HG03280 (cell line): Measurements from ENCODE around the gene GRM2.

Source experiments
- ATAC-seq: cut with Tn5 transposase; IDR thresholded peaks from one replicate; pipeline ENCODE4 v1.9.1; 2021; ENCODE audit warnings: mild to moderate bottlenecking, moderate library complexity; ENCODE audit not compliant: unreplicated experiment

GRM2 gene

DNA sequence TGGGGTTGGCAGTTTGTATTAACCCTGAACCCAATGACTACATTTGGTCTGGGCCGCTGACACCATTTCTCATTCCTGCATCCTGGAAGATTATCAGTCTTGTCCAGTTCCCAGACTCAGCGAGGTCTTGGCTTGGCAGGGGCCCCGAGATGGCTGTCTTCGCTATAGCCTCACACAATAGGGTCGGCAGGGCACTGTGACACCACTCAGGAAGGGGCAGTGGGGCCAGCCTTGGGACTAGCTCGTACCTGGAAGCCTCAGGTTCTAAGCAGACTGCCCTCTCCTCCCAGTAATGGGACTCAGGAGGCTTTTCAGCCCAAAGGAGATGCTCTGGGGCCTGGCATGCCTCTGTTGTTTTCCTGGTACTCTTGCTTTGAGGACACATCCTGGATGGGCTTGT is 26.7 kb upstream of the GRM2 start:
- no peak for ATAC-seq

DNA sequence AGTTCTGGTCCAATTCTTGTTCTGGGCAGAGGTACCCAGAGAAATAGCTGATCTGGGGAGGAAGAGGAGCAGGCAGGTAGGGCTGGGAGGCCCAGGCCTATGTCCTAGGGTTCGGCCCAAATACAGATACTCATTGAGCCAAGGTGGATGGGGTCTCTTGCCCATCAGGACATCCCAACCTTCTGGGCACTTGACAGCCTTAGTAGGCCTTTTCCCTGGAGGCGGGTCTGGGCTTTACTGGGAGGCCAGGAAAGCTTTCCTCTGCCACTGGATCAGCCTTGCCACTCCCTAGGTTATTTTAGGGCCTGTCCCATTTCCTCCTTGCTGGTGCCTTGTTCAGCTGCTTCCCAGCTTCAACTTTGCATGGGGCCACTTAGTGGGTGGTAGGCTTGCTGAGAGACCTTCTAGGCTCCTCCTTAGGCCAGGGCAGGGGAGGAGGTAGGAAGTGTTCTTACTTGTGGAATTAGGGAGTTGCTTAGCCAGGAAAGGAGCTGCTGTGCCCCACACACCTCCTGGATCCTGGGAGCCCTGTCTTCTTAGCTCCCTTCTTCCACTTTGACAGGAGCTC is 26.1 kb upstream of the GRM2 start:
- no peak for ATAC-seq

GRCh38 chr3:51681453-51681852 is 25.4 kb upstream of the GRM2 start:
- ATAC-seq: peak; percentile 6

DNA sequence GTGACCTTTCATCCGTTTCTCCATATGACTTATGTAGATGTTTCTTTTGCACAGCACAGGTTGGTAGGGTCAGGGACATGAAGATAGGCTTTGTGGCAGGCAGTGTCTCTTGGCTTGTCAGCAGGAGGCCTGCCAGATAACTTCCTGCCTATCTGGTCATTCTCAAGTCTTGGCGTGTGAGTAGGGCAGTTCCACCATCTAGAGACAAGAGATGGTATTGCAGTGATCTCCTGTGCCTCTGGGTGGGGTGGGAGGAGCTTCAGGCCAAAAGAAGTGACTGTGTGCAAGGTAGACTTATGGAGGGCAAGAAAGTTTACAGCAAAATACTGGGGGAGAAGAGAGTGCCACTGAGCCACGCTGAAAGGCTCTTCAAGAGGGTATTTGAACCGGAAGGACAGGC is 24.8 kb upstream of the GRM2 start:
- ATAC-seq: peak; percentile 89

DNA sequence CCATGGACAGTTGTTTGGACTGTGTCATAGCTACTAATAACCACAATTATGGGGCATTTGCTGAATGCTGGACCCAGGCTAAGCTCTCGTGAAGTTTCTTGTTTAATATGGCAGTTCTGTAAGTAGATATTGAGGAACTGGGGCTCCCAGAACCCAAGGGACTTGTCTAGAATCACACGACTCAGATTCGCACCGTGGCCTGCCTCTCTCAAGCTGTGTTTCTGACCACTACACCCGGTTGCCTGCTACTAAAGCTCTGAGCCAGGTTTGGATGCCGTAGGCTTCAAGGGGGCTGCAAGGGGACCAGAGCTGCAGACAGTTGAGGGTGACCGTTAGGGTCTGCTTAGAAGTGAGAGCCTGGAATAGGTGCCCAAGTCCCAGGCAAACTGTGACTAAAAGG is 24.3 kb upstream of the GRM2 start:
- ATAC-seq: no peak

- ATAC-seq: no peak
Measured at GRCh38 chr3:51683566-51683965, 23.3 kb upstream of the GRM2 start.

GRCh38 chr3:51684971-51685751 is 21.7 kb upstream of the GRM2 start:
- no peak for ATAC-seq

- no peak for ATAC-seq
Measured at GRCh38 chr3:51686056-51686455, 20.8 kb upstream of the GRM2 start.

- ATAC-seq: no peak
Measured at GRCh38 chr3:51686512-51687215, 20.2 kb upstream of the GRM2 start.

DNA sequence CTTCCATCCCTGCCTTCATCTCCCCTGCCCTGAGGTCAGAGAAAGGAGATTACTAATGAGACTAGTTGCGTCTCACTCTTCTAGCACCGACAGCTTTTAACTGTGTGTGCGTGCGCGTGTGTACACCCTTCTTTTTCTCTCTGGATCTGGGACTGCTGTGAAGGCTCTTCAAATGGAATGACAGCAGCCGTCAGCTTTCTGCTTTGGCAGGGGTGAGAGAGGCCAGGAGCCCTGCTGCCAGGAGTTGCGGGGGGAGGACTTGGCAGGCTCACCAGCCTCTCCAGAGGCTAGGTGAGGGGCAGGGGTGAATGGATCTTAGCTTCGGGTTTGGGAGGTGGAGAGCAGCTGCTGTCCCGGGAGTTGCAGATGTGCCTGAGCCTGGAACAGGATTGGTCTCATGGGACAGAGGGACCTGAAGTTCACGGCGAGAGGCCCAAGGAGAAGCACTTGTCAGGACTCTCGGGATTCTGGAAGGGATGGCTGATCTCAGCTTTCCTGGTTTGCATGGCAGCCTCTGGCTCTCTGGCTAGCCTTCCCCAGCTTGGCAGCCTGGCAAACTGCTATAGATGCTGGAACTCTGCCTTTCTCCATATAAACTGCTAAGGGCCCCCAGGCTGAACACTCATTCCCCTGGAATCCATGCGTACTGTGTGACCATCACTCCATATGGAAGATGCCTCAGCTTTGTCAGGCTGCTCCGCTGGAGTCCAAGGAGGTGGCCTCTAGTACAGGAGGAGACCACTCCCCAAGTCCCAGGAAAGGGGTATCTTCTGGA is 19.2 kb upstream of the GRM2 start:
- ATAC-seq: no peak

DNA sequence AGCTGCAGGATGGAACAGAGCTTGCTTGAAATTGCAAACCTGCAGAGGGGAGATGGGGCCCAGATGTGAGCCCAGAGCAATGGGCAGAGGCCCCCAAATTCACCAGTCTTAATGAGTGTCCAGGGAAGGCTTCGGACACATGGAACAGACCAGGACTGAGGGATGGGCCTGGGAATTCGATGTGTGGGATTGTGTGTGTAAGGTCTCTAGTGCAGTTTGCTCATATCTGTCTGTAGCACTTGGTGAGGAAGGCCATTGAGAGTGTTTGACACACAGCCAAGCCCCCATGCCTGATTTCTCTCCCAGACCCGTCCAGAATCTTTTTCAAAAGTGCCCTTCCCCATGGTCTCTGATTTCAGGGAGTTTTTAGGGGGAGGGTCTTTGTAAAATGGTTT is 18.7 kb upstream of the GRM2 start:
- ATAC-seq: no peak

DNA sequence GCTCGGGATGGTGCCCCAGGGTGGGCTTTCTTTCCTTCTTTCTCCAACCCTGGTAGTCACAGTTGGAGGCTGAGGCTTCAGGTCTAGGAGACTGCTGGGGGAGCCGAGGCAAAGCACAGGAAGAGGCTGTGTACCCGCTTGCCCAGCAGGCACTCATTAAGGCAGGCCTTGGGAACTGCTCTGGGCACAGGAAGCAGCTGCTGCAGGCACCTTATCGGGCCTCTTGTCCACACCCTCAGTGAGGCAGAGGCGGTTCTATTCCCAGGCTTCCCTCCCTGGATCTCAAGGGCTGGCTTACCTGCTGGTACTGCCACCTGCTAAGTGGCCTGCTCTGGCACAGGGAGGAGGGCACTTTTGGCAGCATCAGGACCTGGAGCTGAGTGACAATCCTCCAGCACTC is 15.8 kb upstream of the GRM2 start:
- ATAC-seq: no peak

DNA sequence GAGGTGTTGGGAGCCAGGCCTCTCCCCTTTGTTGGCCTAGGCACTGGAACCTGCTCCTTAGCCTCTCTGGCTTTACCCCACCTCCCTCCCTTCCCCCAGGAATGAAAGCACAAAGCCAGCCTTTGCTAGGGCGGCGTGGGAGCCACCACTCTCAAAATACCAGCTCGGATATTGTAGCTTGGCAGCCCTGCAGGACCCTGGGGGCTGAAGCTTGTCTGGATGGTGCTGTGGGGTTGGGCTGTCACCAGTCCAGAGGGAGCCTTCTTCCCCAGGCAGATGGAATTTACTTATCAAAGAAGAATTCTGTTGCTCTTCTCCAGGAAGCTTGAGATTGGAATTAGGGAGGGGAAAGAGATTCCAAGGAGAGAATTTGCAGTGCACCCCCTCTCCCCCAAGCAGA is 14.9 kb upstream of the GRM2 start:
- ATAC-seq: no peak

DNA sequence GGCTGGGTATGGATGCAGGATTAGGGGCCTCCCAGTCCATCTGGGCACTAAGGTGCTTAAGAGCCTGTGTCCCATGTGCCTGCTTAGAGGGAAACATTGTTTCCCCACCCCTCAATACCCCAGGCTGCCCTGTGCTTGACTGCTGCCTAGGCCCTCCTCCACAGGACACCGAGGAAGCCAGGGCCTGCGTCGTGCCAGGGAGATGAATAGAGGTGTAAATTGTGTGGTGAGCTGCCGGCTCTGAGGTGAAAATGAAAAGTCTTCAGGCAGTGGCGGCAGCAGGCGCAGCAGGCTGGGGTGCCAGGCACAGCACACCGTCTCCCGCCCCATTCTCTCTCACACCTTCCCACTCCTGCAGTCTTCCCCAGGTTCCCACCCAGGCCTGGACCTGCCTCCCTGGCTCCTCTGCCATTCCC is 13.9 kb upstream of the GRM2 start:
- ATAC-seq: no peak

- no peak for ATAC-seq
Measured at GRCh38 chr3:51696954-51697353, 9.9 kb upstream of the GRM2 start.

DNA sequence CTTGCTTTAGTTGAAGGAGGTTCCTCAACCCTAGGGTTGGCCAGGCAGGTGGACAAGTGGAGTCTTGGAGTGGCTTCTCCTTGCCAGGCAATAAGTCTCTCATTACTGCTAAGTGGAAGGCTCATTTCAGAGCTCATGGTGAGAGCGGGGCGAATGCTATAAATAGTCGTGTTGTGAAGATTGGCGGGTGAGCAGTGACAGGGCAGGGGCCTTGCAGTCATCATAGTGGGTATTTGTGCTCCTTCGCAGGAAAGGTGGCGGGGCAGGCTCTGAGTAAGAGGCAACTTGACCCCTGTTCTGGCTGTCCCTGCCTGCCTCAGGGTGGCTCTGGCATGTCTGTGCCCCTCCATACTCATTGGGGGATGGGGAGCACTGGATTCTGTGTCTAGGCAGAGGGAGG is 8.7 kb upstream of the GRM2 start:
- ATAC-seq: no peak

DNA sequence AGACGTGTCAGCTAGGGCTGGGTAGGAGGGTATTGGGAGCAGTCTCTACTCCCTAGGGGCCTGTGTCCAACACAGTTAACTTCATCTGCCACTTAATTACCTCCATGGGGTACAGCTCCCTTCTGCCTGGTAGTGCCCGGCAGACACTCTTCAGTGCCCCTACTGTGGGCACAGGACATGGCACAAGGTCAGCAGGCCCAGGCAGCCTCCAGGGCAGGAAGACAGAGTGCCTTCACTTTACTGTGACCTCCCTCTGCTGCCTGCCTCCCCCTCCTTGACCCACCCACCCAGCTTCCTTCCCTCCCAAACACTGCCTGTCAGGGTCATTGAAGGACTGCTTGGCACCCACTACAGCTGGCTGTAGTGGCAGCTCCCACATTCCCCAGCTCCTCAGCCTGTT is 6.5 kb upstream of the GRM2 start:
- no peak for ATAC-seq

GRCh38 chr3:51702156-51702555 is 4.7 kb upstream of the GRM2 start:
- ATAC-seq: no peak

- ATAC-seq: no peak
Measured at GRCh38 chr3:51703068-51703760, 3.7 kb upstream of the GRM2 start.

DNA sequence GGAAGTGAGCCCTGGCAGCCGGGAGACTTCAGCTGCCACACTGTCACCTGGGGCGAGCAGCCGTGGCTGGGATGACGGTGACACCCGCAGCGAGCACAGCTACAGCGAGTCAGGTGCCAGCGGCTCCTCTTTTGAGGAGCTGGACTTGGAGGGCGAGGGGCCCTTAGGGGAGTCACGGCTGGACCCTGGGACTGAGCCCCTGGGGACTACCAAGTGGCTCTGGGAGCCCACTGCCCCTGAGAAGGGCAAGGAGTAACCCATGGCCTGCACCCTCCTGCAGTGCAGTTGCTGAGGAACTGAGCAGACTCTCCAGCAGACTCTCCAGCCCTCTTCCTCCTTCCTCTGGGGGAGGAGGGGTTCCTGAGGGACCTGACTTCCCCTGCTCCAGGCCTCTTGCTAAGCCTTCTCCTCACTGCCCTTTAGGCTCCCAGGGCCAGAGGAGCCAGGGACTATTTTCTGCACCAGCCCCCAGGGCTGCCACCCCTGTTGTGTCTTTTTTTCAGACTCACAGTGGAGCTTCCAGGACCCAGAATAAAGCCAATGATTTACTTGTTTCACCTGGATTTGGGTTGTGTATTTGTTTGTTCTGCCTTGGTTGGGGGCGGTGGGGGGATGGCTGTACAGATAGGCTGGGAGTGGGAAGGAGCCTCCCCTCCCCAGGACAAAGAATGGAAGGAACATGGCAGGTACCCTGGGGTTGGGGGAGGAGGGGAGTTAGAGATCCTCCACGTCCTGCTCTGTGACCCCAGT is 2.9 kb upstream of the GRM2 start:
- ATAC-seq: no peak
